HG03039 (cell line): Measurements from ENCODE around the gene INHBB.
"Not testable (repeated sequence)": the region's sequence is repeated elsewhere in the genome, so short reads cannot be mapped to it uniquely, and the experiment has no call there.

Source experiments
- ATAC-seq: cut with Tn5 transposase; IDR thresholded peaks from one replicate; pipeline ENCODE4 v1.9.1; 2021; ENCODE audit warnings: mild to moderate bottlenecking, moderate library complexity; ENCODE audit not compliant: unreplicated experiment

The INHBB gene

DNA sequence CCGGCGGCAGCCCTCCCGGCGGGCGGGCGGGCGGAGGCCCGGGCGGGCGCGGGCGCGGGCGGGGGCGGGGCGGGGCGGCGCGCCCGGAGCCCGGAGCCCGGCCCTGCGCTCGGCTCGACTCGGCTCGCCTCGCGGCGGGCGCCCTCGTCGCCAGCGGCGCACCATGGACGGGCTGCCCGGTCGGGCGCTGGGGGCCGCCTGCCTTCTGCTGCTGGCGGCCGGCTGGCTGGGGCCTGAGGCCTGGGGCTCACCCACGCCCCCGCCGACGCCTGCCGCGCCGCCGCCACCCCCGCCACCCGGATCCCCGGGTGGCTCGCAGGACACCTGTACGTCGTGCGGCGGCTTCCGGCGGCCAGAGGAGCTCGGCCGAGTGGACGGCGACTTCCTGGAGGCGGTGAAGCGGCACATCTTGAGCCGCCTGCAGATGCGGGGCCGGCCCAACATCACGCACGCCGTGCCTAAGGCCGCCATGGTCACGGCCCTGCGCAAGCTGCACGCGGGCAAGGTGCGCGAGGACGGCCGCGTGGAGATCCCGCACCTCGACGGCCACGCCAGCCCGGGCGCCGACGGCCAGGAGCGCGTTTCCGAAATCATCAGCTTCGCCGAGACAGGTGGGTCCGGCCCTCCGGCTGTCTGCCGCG, at the start of gene INHBB:
Gene INHBB (plus strand): TSS at position 111 of the 641 bp plus-strand sequence. CDS start 53 bp downstream, at position 164.
- no peak for ATAC-seq

DNA sequence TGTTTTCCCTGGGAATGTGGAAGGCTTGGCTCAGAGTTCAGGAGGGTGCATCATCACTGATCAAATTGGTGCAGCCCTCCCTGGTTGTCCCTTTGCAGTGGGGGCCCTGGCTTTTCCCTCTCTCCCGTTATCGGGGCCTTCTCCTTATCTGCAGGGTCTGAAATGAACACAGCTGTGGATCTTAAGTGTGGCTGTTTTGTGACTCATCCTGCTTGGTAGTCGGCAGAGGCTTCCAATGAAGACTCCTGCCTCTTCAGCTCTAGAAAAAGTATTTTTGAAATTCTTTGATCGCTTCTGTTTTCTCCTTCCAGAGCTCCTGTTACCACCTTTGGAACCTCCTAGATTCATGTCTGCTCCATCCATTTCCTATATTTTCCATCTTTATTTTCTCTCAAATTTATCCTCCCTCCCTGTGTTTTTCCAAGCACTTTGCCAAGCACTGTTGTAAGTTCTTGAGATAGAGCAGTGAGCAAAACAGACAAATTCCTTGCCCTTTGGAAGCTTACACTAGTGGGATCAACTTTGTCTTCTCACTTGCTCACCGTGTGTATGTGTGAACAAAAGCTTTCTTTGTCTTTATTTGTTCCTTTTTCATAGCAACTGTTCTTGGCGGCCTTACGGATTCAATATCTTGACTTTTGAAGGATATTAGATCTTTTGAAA, 47.6 kb upstream of the INHBB start:
- no peak for ATAC-seq

DNA sequence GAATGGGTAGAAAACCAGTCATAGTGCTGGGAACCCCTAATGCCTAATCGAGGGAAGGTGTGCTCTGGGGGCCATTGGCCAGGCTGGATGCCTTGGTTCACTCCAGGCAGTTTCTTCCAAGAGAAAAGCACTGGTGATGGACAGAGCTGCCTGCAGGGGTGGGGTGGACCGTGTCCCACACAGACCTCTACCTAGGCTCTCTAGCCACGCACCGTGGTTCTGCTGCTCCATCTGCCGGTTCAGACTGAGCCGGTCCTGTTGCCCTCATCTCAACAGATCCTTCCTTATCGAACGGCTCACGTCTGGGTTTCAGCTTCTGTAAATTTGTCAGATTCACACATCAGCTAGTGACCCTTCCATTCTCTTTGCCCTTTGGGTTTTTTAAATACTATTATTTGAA, 46.9 kb upstream of the INHBB start:
- ATAC-seq, result no peak

DNA sequence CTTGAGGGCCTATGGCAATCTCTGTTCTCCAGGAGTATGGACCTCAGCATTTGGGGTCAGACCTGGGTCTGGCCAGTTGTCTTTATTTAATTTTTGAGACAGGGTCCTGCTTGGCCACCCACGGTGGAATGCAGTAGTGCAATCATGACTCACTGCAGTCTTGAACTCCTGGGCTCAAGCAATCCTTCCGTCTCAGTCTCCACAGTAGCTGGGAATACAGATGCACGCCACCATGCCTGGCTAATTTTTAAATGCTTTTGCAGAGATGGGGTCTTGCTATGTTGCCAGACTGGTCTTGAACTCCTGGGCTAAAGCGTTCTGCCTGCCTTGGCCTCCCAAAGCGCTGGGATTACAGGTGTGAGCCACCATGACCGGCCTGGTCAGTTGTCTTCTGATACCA, 46.4 kb upstream of the INHBB start:
- ATAC-seq, result no peak

- ATAC-seq, result no peak
Observed at GRCh38 chr2:120300385-120300784, 45.6 kb upstream of the INHBB start.

- ATAC-seq, result no peak
Observed at GRCh38 chr2:120301284-120301683, 44.7 kb upstream of the INHBB start.

- ATAC-seq, result no peak
Observed at GRCh38 chr2:120302301-120302700, 43.6 kb upstream of the INHBB start.

DNA sequence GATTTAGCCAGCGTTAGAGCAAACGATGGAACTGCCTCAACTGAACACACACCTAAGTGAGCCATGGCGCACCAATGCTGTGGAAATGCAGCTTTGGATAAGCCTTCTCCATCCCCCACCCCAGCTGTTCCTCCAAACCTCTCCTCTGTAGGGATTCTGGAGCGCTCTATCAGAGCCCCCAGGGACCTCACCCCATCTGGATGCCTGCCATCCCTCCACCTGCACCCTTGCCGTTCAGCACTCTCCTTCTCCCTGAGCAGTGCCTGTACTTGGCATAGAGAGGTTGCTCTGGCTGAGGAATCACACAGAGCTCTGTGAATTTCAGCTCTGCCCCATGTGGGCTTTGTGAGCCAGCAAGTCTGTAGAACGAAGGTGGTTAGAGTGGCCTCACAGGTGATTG, 42.8 kb upstream of the INHBB start:
- no peak for ATAC-seq

DNA sequence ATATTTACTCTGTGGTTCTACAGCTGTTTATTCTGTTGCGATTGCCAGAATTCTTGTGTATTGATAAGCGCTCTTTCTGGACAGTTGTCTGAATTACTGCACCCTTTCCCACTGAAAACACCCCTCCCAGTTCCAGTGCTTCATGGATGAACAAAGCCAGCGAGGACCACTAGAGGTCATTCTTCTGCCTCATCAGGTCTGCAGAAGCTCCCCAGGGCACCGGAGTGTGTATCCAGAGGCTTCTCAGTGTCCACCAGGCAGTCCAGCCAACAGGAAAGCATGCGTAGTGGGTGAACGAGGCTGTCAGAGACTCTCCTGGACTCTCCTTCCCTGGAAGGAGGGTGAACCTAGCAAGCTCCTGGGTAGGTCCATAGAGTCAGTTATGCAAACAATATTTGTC, 40.6 kb upstream of the INHBB start:
- ATAC-seq, result no peak

DNA sequence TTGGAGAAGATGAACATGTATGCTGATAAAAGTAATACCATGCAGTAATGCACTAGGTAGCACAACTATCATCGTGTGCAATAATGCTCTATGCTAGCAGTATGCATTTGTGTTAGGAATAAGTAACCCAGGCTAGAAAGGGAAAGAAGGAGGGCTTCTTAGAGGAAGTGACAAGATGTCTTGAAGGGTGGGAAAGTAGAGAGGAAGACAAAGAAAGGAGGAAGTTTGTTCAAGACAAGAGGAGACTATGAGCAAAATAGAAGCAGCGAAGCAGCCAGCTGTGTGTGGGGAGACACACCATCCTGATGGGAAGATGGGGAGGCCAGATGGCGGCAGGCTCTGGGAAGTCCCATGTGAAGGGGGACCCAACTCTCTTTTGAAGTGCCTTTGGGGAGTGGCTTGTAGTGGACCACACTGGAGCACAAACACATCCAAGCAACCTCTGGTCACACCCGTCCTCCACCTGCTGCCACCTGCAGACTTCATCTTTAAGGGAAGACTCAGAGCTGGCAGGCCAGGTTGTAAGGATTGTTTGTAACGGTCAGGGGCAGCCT, 39.9 kb upstream of the INHBB start:
- no peak for ATAC-seq

GRCh38 chr2:120307482-120307881, 38.5 kb upstream of the INHBB start:
- ATAC-seq, result no peak

GRCh38 chr2:120308038-120308910, 37.7 kb upstream of the INHBB start:
- no peak for ATAC-seq

DNA sequence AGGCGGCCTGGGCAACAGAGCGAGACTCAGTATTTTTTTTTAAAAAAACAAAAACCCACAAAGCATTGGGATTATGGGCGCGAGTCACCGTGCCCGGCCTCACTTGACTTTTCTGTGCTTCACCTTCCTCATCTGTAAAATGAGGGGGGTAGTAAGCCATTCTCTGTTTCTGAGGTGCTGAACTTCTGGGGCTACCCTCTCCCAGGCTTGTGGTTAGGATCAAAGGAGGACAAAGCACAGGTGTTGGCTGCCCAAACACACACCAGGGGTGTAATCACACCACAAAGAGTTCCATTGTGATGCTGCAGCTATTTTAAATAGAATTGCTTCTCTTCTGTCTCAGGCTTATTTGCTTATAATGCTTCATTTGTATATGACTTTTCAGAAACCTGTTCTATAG, 35.8 kb upstream of the INHBB start:
- peak; percentile 49 for ATAC-seq

- not testable (repeated sequence) for ATAC-seq
Observed at GRCh38 chr2:120310841-120311240, 35.1 kb upstream of the INHBB start.

GRCh38 chr2:120312076-120312475, 33.9 kb upstream of the INHBB start:
- ATAC-seq, result no peak

- no peak for ATAC-seq
Observed at GRCh38 chr2:120312860-120313694, 32.9 kb upstream of the INHBB start.

- no peak for ATAC-seq
Observed at GRCh38 chr2:120313695-120314615, 32.0 kb upstream of the INHBB start.

DNA sequence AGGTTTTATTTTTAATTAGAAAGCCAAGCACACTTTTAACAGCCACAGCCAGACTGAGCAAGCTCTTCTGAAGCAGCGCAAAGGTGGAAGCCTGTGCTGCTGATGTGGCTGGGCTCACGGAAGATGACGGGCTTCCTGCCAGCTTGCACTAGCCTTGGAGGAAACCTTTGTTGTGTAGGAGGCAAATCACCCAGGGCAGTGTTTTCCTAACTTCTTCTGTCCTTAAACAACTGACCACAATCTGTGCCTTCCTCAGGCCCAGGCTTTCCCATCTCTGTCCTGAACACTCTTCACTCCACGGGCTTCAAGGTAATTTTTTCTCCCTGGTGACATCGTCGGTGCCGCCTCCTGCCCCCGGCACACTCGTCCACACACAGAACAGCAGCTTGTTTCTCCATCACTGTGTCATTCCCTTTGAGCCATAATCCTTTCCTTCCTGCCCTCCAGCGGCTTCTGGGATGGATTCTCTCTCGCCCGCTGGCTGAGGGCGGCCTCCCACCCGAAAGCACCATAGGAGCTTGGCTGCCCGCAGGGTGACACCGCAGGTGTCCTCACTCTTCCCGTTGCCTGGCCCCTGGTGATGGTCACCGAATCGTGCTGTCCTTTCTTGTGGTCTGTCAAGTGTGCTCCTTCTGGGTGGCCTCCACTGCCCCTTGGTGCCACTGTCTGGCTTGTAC, 31.1 kb upstream of the INHBB start:
- ATAC-seq, result no peak
